Right ventricle myocardium superior (tissue), 1 donor: ENCODE data around the gene NFATC2. TPM values are rescaled to one million over a fixed set of nuclear protein-coding genes. Genes with fewer than 3 reads are reported as not detected.
A peak's percentile ranks its signal among the peaks of the same experiment; 100 is the strongest.

Experiments
- ATAC-seq: fragments of 200-7000 bp; cut with Tn5 transposase; one replicate; pipeline ENCODE4 v1.9.1; 2020; ENCODE audit warnings: mild to moderate bottlenecking; ENCODE audit not compliant: poor library complexity
- DNase-seq: peaks from one replicate; pipeline ENCODE4 v3.0.0-alpha.2; 2020
- intact Hi-C: fragments of 100-400 bp; cut with DNase I; formaldehyde crosslinking; loops from one replicate; pipeline ENCODE4 v1.11.2; 2022
- total RNA-seq: library from RNA; stranded (reverse); fragmentation: NEBNext Ultra II Directional; extraction: Animal tissue kit (Norgen Biotek cat#: 25700); gene quantifications from one replicate; pipeline ENCODE4 v1.2.1, GENCODE V29; 2021
- donor health status: DM: no; HTN: yes; CAD: no; lungs with severe emphysema.

The NFATC2 gene
- total RNA-seq, 1 donor from 2014 or later, result 2.0 TPM

DNA sequence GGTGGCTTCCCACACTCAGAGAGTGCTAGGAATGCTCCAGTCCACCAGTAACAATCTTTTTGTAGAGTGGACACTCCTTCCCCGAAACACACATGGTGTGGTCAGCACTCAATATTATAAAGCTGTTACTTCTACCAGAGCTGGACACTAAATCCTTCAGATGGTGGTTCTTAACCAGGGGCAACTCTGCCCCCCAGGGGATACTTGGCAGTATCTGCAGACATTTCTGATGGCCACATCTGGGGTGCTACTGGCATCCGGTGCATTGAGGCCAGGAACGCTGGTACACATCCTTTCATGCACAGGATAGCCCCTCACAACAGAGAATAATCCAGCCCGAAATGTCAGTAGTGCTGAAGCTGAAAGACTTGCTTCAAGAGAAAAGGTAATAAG is 124.4 kb downstream of the NFATC2 start:
- no peak for DNase-seq
- no peak for ATAC-seq
- intact Hi-C loops, result no loop called here

DNA sequence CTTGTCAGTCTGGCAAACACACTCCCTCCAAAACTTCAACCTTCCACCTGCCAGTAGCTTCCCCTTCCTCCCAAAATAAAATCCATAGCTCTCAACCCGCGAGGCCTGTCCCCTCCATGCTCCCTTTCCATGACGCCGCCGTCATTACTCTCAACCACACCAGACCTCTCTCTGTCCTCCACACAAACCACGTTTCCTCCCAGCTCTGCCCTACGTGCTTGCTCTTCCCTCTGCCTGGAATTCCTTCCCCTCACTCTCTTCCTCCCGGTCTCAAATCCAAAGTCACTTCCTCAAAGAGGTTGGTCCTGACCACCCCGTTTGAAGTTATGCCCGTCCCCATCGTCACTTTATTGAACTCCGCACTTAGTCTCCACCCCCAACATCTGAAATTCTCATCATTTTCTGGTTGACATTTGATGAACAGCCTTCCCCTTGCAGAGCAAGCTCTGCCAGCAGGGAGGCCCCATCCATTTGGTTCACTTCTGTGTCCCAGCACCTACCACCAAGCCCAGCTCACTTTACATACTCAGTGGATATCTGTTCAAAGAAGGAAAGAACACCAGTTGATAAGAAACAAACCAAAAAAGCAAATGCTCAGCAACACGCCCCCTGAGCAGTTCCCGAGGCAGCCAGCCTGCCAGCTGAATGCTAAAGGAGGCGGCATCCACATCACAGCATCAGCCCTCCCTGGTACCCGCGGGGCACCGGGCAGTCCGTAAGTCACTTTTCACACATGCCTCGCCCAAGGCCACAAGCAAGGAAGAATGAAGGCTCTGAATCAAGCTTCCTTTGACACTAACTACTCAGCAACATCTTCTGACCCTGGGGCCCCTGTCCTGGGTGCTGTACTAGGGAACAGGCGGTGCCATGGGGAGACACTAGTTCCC is 125.0 kb downstream of the NFATC2 start:
- no peak for ATAC-seq
- DNase-seq, result no peak
- intact Hi-C loops, result no loop called here

- no peak for DNase-seq
- no peak for ATAC-seq
- intact Hi-C loops, result no loop called here
Measured at GRCh38 chr20:51416532-51417249, 125.8 kb downstream of the NFATC2 start.

DNA sequence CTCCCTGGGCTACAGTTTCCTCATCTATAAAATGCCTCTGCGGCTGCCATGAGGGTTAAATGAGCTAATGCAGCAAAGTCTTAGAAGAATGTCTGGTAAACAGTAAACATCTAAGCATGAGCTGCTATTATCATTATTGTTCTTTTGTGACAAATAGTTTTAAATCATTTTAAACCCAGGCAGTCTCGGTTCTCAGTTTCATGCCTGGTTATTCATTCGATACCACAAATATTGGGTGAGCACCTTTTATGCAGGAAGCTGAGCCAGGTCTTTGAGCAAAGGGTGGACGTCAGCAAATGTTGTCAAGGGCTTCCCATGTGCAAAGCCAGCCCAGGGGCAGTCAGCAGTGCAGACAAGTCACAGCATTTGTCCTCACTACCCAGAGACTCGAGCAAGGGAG is 128.7 kb downstream of the NFATC2 start:
- ATAC-seq, result no peak
- intact Hi-C loops, result no loop called here
- no peak for DNase-seq

DNA sequence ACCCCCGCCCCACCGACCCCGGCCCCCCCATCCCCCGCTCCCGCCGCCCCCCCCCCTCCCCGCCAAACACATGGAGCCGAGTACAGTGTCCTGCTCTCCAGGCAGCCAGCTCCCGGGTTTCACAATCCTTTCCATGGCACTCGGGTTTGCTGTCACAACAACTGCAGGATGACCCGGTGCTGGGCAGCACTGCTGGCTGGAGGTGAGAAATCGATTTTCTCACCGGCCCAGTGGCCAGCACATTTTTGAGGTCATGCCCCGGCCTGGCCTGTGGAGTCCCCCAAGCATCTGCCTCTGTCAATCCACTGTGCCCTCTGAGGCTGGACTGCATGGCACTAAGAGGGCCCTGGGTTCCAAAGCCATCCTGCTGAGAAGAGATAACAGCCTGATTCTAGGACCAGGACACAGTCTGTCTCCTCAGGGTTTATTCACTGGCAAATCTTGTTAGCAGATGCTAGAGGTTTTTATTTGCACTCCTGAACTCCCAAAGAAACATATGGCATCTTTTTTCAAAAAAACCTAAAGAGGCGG is 129.5 kb downstream of the NFATC2 start:
- DNase-seq (peak; percentile 59), ATAC-seq (peak; percentile 89)
- intact Hi-C loops, result no loop called here

- DNase-seq (peak; percentile 65), ATAC-seq (peak; percentile 81)
- intact Hi-C loops, result no loop called here
Measured at GRCh38 chr20:51412333-51412871, 130.1 kb downstream of the NFATC2 start.

DNA sequence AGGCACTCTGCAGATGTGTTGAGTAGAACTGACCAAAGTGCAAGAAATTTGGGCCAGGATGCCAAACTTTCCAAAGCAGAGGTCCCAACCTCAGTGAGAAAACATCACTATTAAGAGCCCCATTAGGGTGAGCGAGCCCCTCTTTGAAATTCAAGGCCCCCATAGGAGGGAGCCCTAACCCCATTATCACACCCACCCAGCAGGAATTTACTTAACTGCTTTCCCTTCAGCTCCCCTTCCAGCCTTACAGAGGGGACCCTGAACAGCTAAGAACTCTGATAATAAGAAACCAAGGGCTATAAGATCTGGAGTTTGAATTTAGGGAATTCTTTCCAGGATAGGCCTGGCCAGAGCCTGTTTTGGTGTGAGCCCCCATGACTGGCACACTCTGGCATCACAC is 130.6 kb downstream of the NFATC2 start:
- intact Hi-C loops, result no loop called here
- DNase-seq (no peak), ATAC-seq (no peak)

- no peak for DNase-seq
- intact Hi-C loops, result no loop called here
- ATAC-seq, result no peak
Measured at GRCh38 chr20:51410586-51411325, 131.8 kb downstream of the NFATC2 start.

DNA sequence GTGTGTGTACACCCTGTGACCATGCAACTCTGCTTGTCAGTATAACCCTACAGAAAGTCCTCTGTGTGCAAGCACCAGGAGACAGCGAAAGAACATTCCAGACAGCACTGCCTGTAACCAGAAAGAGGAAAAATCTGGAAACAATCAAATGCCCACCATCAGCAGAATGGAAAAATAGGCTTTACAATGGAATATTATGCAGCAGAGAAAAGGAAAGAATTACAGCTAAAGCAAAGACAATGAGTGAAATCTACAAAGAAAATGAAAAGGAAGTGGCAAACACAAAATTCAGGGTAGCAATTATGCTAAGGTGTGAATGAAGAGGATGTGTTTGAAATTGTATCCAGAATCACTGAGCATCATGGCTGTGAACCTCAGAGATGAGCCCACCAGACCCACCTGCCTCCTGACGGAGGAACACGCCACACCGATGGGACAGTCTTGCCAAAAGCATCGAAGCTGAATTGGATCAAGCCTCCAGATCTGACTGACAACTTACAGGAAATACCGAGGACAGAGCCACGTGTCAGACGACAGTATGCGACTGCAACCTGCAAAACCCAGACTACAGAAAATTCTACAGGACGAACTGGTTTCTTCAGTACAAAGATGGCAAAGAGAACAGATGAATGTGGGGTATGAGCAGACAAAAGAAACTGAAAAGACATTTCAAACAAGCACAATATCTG is 133.2 kb downstream of the NFATC2 start:
- intact Hi-C loops, result no loop called here
- DNase-seq (no peak), ATAC-seq (no peak)

DNA sequence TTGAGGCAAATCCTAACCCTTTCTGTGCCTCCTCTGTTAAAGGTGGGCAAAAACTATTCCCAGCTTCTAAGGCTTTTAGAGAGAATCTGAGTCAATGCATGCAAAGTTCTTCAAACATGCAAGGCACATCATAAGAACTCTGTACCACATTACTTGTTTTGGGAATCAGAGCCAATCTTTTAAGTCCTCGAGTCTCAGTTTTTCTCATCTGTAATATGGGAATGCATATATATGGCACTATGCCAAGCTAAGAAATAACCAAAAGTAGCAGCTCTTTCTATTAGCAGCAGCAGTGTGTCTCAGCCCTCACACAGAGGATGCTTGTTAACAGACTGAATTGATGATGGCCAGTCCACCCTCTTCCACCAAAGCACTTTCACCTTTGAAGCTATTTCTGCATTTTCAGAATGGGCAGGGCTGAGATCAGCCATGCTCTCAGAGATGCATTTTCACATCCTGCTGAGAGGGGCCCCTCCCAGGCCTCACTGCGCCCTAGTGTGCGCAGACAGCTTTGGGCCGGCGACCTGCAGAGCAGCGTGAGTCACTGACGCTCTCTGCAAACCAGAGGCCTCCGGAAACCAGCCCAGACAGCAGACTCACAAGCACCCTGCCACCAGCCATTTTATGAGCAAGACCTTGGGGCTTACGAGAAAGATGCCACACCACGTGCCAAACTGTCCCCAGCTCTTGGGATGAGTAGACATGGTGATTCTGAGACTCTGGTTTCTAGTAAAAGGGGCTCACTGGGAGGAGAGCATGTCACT is 138.0 kb downstream of the NFATC2 start:
- ATAC-seq (peak; percentile 20), DNase-seq (no peak)
- intact Hi-C loops, result no loop called here

- no peak for ATAC-seq
- intact Hi-C loops, result no loop called here
- no peak for DNase-seq
Measured at GRCh38 chr20:51403466-51404220, 138.9 kb downstream of the NFATC2 start.

DNA sequence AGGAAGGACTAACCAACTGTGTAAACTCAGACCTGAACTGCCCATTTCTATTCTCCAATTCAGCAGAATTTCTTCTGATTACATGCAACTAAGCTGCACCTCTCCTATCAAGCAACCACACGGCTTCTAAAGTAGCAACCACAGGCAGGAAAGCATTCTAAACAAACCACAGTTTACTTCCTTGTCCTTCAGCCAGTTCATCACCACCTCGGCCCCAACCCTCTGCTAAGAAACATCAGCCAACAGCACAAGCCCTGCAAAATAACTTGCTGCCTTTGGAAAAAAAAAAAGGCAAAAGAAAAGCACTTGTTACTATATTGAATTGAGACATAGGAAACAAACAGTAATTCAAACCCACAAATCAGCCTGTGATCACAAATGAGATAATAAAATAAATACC is 140.3 kb downstream of the NFATC2 start:
- intact Hi-C loops, result no loop called here
- no peak for ATAC-seq
- DNase-seq, result no peak

GRCh38 chr20:51401496-51401895 is 141.0 kb downstream of the NFATC2 start:
- DNase-seq (no peak), ATAC-seq (no peak)
- intact Hi-C loops, result no loop called here

- intact Hi-C loops, result no loop called here
- DNase-seq (no peak), ATAC-seq (no peak)
Measured at GRCh38 chr20:51400051-51400926, 142.2 kb downstream of the NFATC2 start.

GRCh38 chr20:51399006-51399890 is 143.3 kb downstream of the NFATC2 start:
- DNase-seq (no peak), ATAC-seq (no peak)
- intact Hi-C loops, result no loop called here
